MM.1S (cell line): Measurements from ENCODE around the gene ZC3H7B.

ENCODE experiments used
- EZH2 ChIP-seq: fragments of 300-600 bp; sonication (generic); optimal IDR thresholded peaks from 2 replicates; pipeline ENCODE3; 2017; ENCODE audit warnings: low read depth, mild to moderate bottlenecking, antibody characterized with exemption, low read length, mixed read lengths
- EZH2phosphoT487 ChIP-seq: fragments of 300-600 bp; sonication (generic); IDR thresholded peaks from 2 replicates; pipeline ENCODE4 v1.6.1; 2018; ENCODE audit warnings: antibody characterized with exemption, low read length
- TF ChIP-seq, protein P1 (sequence below): fragments of 300-600 bp; sonication (generic); IDR thresholded peaks from 2 replicates; pipeline ENCODE4 v1.5.1; 2016; ENCODE audit warnings: antibody characterized with exemption, low read length, mixed read lengths

DNA sequence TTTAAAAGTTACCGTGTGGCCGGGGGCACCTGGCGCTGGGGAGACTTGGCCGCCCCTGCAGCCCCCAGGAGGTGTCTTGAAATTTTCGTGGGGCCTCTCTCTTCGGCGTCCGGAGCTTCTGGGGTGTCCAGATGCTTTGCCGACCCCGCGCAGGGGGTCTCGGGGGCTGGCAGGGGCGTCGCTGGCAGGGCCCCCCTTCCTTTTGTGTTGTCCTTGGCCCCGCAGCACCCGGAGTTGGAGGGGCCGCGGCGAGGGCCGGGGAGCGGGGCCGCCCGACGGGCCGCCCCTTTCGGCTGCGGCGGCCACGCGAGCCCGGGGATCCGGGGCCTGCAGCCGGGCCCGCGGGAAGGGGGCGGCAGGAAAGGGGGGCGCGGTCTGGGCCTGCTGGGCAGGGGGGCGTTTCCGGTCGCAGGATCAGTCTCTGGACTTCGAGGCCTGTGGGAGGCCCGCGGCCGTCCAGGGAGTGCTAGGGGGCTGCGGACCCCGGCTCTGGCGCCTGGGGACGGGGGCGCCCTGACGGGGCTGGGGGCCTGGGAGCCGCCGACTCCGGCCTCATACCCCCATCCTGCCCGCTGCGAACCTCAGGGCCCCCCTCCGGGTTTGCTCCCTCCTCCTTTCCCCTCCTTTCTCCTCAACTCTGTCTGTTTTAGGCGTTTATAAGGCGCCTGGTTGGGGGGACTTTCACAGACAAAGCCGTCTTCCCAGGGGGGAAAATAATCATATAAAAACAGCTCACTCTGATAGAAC is 869 bp downstream of the ZC3H7B start:
- TF ChIP-seq, protein P1, sequence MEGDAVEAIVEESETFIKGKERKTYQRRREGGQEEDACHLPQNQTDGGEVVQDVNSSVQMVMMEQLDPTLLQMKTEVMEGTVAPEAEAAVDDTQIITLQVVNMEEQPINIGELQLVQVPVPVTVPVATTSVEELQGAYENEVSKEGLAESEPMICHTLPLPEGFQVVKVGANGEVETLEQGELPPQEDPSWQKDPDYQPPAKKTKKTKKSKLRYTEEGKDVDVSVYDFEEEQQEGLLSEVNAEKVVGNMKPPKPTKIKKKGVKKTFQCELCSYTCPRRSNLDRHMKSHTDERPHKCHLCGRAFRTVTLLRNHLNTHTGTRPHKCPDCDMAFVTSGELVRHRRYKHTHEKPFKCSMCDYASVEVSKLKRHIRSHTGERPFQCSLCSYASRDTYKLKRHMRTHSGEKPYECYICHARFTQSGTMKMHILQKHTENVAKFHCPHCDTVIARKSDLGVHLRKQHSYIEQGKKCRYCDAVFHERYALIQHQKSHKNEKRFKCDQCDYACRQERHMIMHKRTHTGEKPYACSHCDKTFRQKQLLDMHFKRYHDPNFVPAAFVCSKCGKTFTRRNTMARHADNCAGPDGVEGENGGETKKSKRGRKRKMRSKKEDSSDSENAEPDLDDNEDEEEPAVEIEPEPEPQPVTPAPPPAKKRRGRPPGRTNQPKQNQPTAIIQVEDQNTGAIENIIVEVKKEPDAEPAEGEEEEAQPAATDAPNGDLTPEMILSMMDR: no peak
- no peak for TF ChIP-seq EZH2phosphoT487
- no peak for TF ChIP-seq EZH2
